SU-DHL-6 (cell line): ENCODE data around the gene UBE2R2.

Source experiments
- EZH2phosphoT487 ChIP-seq: fragments of 200-600 bp; sonication (generic), shearing (Covaris generic); conservative IDR thresholded peaks from 2 replicates; pipeline ENCODE4 v1.6.1; 2018; ENCODE audit warnings: mild to moderate bottlenecking, antibody characterized with exemption, low read length, moderate library complexity, mixed read lengths
- TF ChIP-seq, protein P1 (sequence below): fragments of 200-600 bp; sonication (generic); IDR thresholded peaks from one replicate; pipeline ENCODE4 v1.5.1; 2017; ENCODE audit warnings: antibody characterized with exemption, mild to moderate bottlenecking, low read length, moderate library complexity; ENCODE audit not compliant: insufficient read depth, poor library complexity, severe bottlenecking

DNA sequence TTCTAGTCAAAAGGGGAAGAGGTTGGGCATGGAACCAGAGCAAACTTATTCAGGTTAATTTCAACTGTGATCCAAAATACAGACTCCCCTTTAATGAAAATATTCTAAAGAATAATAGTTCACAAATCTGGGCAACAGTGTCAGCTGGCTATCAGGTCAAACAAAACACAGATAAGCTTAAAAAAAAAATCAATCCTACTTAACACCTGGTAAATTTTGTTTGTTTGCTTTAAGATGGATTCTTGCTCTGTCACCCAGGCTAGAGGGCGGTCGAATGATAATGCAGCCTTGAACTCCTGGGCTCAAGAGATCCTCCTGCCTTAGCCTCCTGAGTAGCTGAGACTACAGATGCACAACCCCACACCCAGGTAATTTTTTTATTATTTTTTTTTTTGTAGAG is 142.8 kb downstream of the UBE2R2 start:
- TF ChIP-seq, protein P1, sequence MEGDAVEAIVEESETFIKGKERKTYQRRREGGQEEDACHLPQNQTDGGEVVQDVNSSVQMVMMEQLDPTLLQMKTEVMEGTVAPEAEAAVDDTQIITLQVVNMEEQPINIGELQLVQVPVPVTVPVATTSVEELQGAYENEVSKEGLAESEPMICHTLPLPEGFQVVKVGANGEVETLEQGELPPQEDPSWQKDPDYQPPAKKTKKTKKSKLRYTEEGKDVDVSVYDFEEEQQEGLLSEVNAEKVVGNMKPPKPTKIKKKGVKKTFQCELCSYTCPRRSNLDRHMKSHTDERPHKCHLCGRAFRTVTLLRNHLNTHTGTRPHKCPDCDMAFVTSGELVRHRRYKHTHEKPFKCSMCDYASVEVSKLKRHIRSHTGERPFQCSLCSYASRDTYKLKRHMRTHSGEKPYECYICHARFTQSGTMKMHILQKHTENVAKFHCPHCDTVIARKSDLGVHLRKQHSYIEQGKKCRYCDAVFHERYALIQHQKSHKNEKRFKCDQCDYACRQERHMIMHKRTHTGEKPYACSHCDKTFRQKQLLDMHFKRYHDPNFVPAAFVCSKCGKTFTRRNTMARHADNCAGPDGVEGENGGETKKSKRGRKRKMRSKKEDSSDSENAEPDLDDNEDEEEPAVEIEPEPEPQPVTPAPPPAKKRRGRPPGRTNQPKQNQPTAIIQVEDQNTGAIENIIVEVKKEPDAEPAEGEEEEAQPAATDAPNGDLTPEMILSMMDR: no peak
- TF ChIP-seq EZH2phosphoT487: no peak
